Neural progenitor cell (in vitro differentiated cells): Measurements from ENCODE around the gene OTUD1.

Experiments used
- CTCF ChIP-seq: fragments of 200-600 bp; sonication (generic); IDR thresholded peaks from 2 replicates; pipeline ENCODE4 v1.5.1; 2017; ENCODE audit warnings: antibody characterized with exemption, mild to moderate bottlenecking
- EZH2 ChIP-seq: fragments of 200-600 bp; sonication (generic); IDR thresholded peaks from 2 replicates; pipeline ENCODE4 v1.6.1; 2017; ENCODE audit warnings: antibody characterized with exemption, mild to moderate bottlenecking, moderate library complexity

- TF ChIP-seq EZH2 (no peak), CTCF (no peak)
These were observed 39.2 kb upstream of the OTUD1 start for GRCh38 chr10:23399701-23400144.
